Right atrium auricular region (tissue), 2 donors: ENCODE results near the gene CDC42EP1. TPM values are rescaled to one million over a fixed set of nuclear protein-coding genes. Genes with fewer than 3 reads are reported as not detected.

Experiments used
- DNase-seq: peaks from one replicate; pipeline ENCODE4 v3.0.0-alpha.2; 2019; ENCODE audit warnings: low spot score
- H3K27ac ChIP-seq, 2 donors: fragments of 200-600 bp; sonication (generic); 1 replicate in 1 of 2; 2 replicates in 1 of 2; pipeline ENCODE4 v1.5.1; 2016 to 2019
- H3K27me3 ChIP-seq, 2 donors: fragments of 200-600 bp; sonication (generic); one replicate each; pipeline versions ENCODE4 v1.5.1 to v1.6.0; 2017 to 2019
- H3K36me3 ChIP-seq: fragments of 200-600 bp; sonication (generic); one replicate; pipeline ENCODE4 v1.5.1; 2016
- H3K4me1 ChIP-seq, 2 donors: fragments of 200-600 bp; sonication (generic); one replicate each; pipeline versions ENCODE4 v1.5.1 to v1.6.0; 2017 to 2019
- H3K4me3 ChIP-seq, 2 donors: fragments of 200-600 bp; sonication (generic); 1 replicate in 1 of 2; 2 replicates in 1 of 2; pipeline ENCODE4 v1.5.1; 2017 to 2019; ENCODE audit warnings: mild to moderate bottlenecking in 1 of 2, moderate library complexity in 1 of 2
- H3K9me3 ChIP-seq, 2 donors: fragments of 200-600 bp; sonication (generic); one replicate each; pipeline ENCODE4 v1.5.1; 2019
- CTCF ChIP-seq, 2 donors: fragments of 200-600 bp; sonication (generic); IDR thresholded peaks; one replicate each; pipeline ENCODE4 v1.5.1; 2019; ENCODE audit warnings: antibody characterized with exemption in 2 of 2
- total RNA-seq, 2 donors: library from RNA; depleted of rRNA; stranded (reverse); fragments of >200 nt; gene quantifications; one replicate each; pipeline ENCODE4 v1.1.0, GENCODE V29; 2016

Gene CDC42EP1
- total RNA-seq, 2 donors from 2014 or later = 20.7 to 34.8 TPM

GRCh38 chr22:37566329-37566837 is 6.1 kb downstream of the CDC42EP1 start:
- Histone ChIP-seq H3K36me3 (peaks cover 14% of the 10 kb centered on the region), H3K27ac (peak overlapping the region; percentile 34 to 44), H3K4me3 (no peak overlapping the region), H3K4me1 (peaks cover 0 to 74% of the 10 kb centered on the region in 2 donors), H3K27me3 (no peaks in the 10 kb centered on the region), H3K9me3 (no peaks in the 10 kb centered on the region)
- no peak for TF ChIP-seq CTCF (IDR thresholded peaks at IDR 0.05)
- DNase-seq = no peak

- Histone ChIP-seq H3K36me3 (peaks cover 14% of the 10 kb centered on the region), H3K9me3 (no peaks in the 10 kb centered on the region), H3K27ac (peak overlapping the region; percentile 34 to 44), H3K4me1 (peaks cover 0 to 66% of the 10 kb centered on the region in 2 donors), H3K4me3 (no peak overlapping the region), H3K27me3 (no peaks in the 10 kb centered on the region)
- DNase-seq = peak; percentile 77
- TF ChIP-seq CTCF (IDR thresholded peaks at IDR 0.05) = peak; percentile 96 to 98
These were observed 6.9 kb downstream of the CDC42EP1 start for GRCh38 chr22:37566903-37567798.

GRCh38 chr22:37568012-37568411 is 7.7 kb downstream of the CDC42EP1 start:
- no peaks in the 10 kb centered on the region for H3K9me3 ChIP-seq
- H3K36me3 ChIP-seq = peaks cover 14% of the 10 kb centered on the region
- no peak for TF ChIP-seq CTCF (IDR thresholded peaks at IDR 0.05)
- no peak for DNase-seq
- H3K4me3 ChIP-seq = no peak overlapping the region
- H3K27ac ChIP-seq = no peak overlapping the region
- peaks cover 0 to 58% of the 10 kb centered on the region in 2 donors for H3K4me1 ChIP-seq
- H3K27me3 ChIP-seq = no peaks in the 10 kb centered on the region

GRCh38 chr22:37568448-37569008 is 8.2 kb downstream of the CDC42EP1 start:
- Histone ChIP-seq H3K4me1 (peaks cover 0 to 52% of the 10 kb centered on the region in 2 donors), H3K27me3 (no peaks in the 10 kb centered on the region), H3K4me3 (no peak overlapping the region), H3K9me3 (no peaks in the 10 kb centered on the region), H3K36me3 (peaks cover 14% of the 10 kb centered on the region), H3K27ac (peak overlapping the region in 1 of 2 donors; percentile 16)
- no peak for DNase-seq
- TF ChIP-seq CTCF (IDR thresholded peaks at IDR 0.05) = no peak

- peak overlapping the region in 1 of 2 donors; percentile 16 for H3K27ac ChIP-seq
These were observed 9.0 kb downstream of the CDC42EP1 start for GRCh38 chr22:37569009-37569920.

More at GRCh38 chr22:37569009-37569920, 9.0 kb downstream of the CDC42EP1 start:
- DNase-seq = no peak
- H3K4me1 ChIP-seq = peaks cover 0 to 45% of the 10 kb centered on the region in 2 donors
- no peak for TF ChIP-seq CTCF (IDR thresholded peaks at IDR 0.05)
- H3K9me3 ChIP-seq = no peaks in the 10 kb centered on the region
- no peaks in the 10 kb centered on the region for H3K27me3 ChIP-seq
- no peak overlapping the region for H3K4me3 ChIP-seq
- peaks cover 14% of the 10 kb centered on the region for H3K36me3 ChIP-seq
